ENCODE results near the gene COL11A2. TPM values are rescaled to one million over a fixed set of nuclear protein-coding genes. Genes with fewer than 3 reads are reported as not detected.
A peak's percentile ranks its signal among the peaks of the same experiment; 100 is the strongest.

The COL11A2 gene
- total RNA-seq, 1 experiment from 2014 or later, result 2.3 TPM

GRCh38 chr6:33213166-33213988 lies 21.1 kb upstream of the COL11A2 start:
- Histone ChIP-seq H3K27ac (ENCODE audit: insufficient read length, low read depth, low read length) (no peak overlapping the region), H3K27me3 (ENCODE audit: insufficient read depth, low read length) (peaks cover 51% of the 10 kb centered on the region), H4K8ac (replicated peaks; ENCODE audit: insufficient read length, low read depth, low read length) (no peak overlapping the region), H2BK12ac (ENCODE audit: insufficient read length, low read depth, low read length) (no peak overlapping the region), H2BK120ac (ENCODE audit: low read depth, low read length, poor library complexity, severe bottlenecking) (no peak overlapping the region), H3T11ph (ENCODE audit: low read length) (no peak overlapping the region), H3K23ac (ENCODE audit: insufficient read length, low read depth, low read length) (no peak overlapping the region), H3K56ac (ENCODE audit: insufficient read length, low read depth, low read length) (no peak overlapping the region), H2AK5ac (ENCODE audit: insufficient read length, low read length) (no peak overlapping the region), H3K4ac (ENCODE audit: low read depth, low read length) (no peak overlapping the region), H2BK5ac (ENCODE audit: insufficient read length, low read length) (no peak overlapping the region), H3K4me1 (ENCODE audit: insufficient read depth, low read length) (no peaks in the 10 kb centered on the region), H4K91ac (ENCODE audit: insufficient read length, low read depth, low read length) (no peak overlapping the region), H2AFZ (ENCODE audit: low read length) (no peak overlapping the region), H2BK20ac (ENCODE audit: low read depth, low read length, poor library complexity, severe bottlenecking) (no peak overlapping the region), H3K14ac (ENCODE audit: insufficient read depth, low read length) (no peak overlapping the region; the same call in 1 of the 2 replicates), H4K5ac (ENCODE audit: insufficient read length, low read depth, low read length) (no peak overlapping the region), H2BK15ac (ENCODE audit: low read depth, low read length) (no peak overlapping the region), H3K79me1 (ENCODE audit: insufficient read depth, low read depth, low read length, poor library complexity, severe bottlenecking) (no peaks in the 10 kb centered on the region), H3K9me3 (ENCODE audit: control insufficient read depth, low read depth, low read length) (no peaks in the 10 kb centered on the region), H3K18ac (ENCODE audit: insufficient read length, low read depth, low read length) (no peak overlapping the region), H3K4me2 (ENCODE audit: insufficient read depth, insufficient read length, low read length) (peak overlapping the region; percentile 88), H3K9ac (ENCODE audit: extremely low read depth, insufficient read length, low read length) (no peak overlapping the region), H3K79me2 (ENCODE audit: insufficient read depth, low read length) (no peaks in the 10 kb centered on the region), H4K20me1 (ENCODE audit: control insufficient read depth, insufficient read depth, insufficient read length) (peaks cover 3% of the 10 kb centered on the region), H3K23me2 (ENCODE audit: insufficient read length, low read depth, low read length, poor library complexity, severe bottlenecking) (peaks cover 11% of the 10 kb centered on the region)
- WGBS (ENCODE audit: extremely low coverage, insufficient read length, low lambda C conversion rate), result no CpG with 5 or more reads among the region's 43 CpGs
- peaks cover 0 to 4% of the 10 kb centered on the region in 2 experiments; a peak in 1 of 5 replicates for H3K9me3 Mint-ChIP-seq
- H3K4me3 Mint-ChIP-seq, result peak overlapping the region; percentile 75 to 94
- H3K36me3 Mint-ChIP-seq (ENCODE audit: insufficient read depth in 1 of 3, low read depth in 3 of 3), result peaks cover 7 to 24% (median 16%) of the 10 kb centered on the region in 3 experiments; a peak in 6 of 7 replicates
- H3K27ac Mint-ChIP-seq, result peak overlapping the region in 1 of 3 experiments; percentile 29; a peak in 2 of 7 replicates
- H3K27me3 Mint-ChIP-seq (ENCODE audit: low read depth), result peaks cover 86% of the 10 kb centered on the region
- peaks cover 37 to 51% of the 10 kb centered on the region in 2 experiments for H3K4me1 Mint-ChIP-seq
- no peak for TF ChIP-seq CTCF (conservative IDR thresholded peaks at IDR 0.05)
- no peak for DNase-seq
